ENCODE results near the gene SLC29A3. TPM values are rescaled to one million over a fixed set of nuclear protein-coding genes. Genes with fewer than 3 reads are reported as not detected.

SLC29A3 gene
- total RNA-seq, 2 experiments from 2014 or later = 2.5 to 3.0 TPM

- Mint-ChIP-seq H3K9me3 (no peaks in the 10 kb centered on the region), H3K4me3 (no peak overlapping the region), H3K27ac (no peak overlapping the region), H3K4me1 (ENCODE audit: low read depth) (no peaks in the 10 kb centered on the region), H3K36me3 (no peaks in the 10 kb centered on the region), H3K27me3 (no peaks in the 10 kb centered on the region)
- CTCF ChIA-PET = no interaction called here
- no peak for DNase-seq
- POLR2A ChIA-PET = no interaction called here
- intact Hi-C loops (cut with micrococcal nuclease) = no loop called here
Measured at GRCh38 chr10:71278691-71279588, 40.1 kb upstream of the SLC29A3 start.

- CTCF ChIA-PET = no interaction called here
- no peaks in the 10 kb centered on the region for H3K27me3 Mint-ChIP-seq
- H3K9me3 Mint-ChIP-seq = no peaks in the 10 kb centered on the region
Measured at GRCh38 chr10:71279590-71280170, 39.4 kb upstream of the SLC29A3 start.

GRCh38 chr10:71280216-71280615, 38.8 kb upstream of the SLC29A3 start:
- intact Hi-C loops (cut with micrococcal nuclease) = no loop called here
- Mint-ChIP-seq H3K4me1 (ENCODE audit: low read depth) (no peaks in the 10 kb centered on the region), H3K27me3 (no peaks in the 10 kb centered on the region), H3K27ac (no peak overlapping the region), H3K9me3 (no peaks in the 10 kb centered on the region), H3K4me3 (no peak overlapping the region), H3K36me3 (no peaks in the 10 kb centered on the region)
- CTCF ChIA-PET = no interaction called here
- no peak for DNase-seq
- POLR2A ChIA-PET = no interaction called here

More at GRCh38 chr10:71279590-71280170, 39.4 kb upstream of the SLC29A3 start:
- H3K4me1 Mint-ChIP-seq (ENCODE audit: low read depth) = no peaks in the 10 kb centered on the region
- POLR2A ChIA-PET = no interaction called here
- no peaks in the 10 kb centered on the region for H3K36me3 Mint-ChIP-seq
- intact Hi-C loops (cut with micrococcal nuclease) = no loop called here
- H3K27ac Mint-ChIP-seq = no peak overlapping the region
- no peak for DNase-seq
- no peak overlapping the region for H3K4me3 Mint-ChIP-seq

GRCh38 chr10:71280825-71281224, 38.2 kb upstream of the SLC29A3 start:
- DNase-seq = no peak
- H3K27ac Mint-ChIP-seq = no peak overlapping the region
- intact Hi-C loops (cut with micrococcal nuclease) = no loop called here
- CTCF ChIA-PET = no interaction called here
- no peak overlapping the region for H3K4me3 Mint-ChIP-seq
- no peaks in the 10 kb centered on the region for H3K36me3 Mint-ChIP-seq
- no peaks in the 10 kb centered on the region for H3K27me3 Mint-ChIP-seq
- POLR2A ChIA-PET = no interaction called here
- no peaks in the 10 kb centered on the region for H3K4me1 Mint-ChIP-seq (ENCODE audit: low read depth)
- H3K9me3 Mint-ChIP-seq = no peaks in the 10 kb centered on the region

GRCh38 chr10:71281646-71282322, 37.3 kb upstream of the SLC29A3 start:
- no peaks in the 10 kb centered on the region for H3K27me3 Mint-ChIP-seq
- ChIA-PET CTCF (interaction anchor here (0.9 kb wide), 1 partner anchor 12 kb away, joined by 3 read pairs; no protein-coding TSS in a partner anchor), POLR2A (no interaction called here)
- no peaks in the 10 kb centered on the region for H3K36me3 Mint-ChIP-seq
- DNase-seq = no peak
- H3K4me3 Mint-ChIP-seq = no peak overlapping the region
- no peaks in the 10 kb centered on the region for H3K4me1 Mint-ChIP-seq (ENCODE audit: low read depth)
- no peaks in the 10 kb centered on the region for H3K9me3 Mint-ChIP-seq
- H3K27ac Mint-ChIP-seq = no peak overlapping the region
- intact Hi-C loops (cut with micrococcal nuclease) = no loop called here

GRCh38 chr10:71282323-71282680, 36.8 kb upstream of the SLC29A3 start:
- intact Hi-C loops (cut with micrococcal nuclease) = no loop called here

GRCh38 chr10:71283410-71283809, 35.6 kb upstream of the SLC29A3 start:
- POLR2A ChIA-PET = no interaction called here
- CTCF ChIA-PET = interaction anchor here (1.4 to 3.8 kb wide), 5 partner anchors 7 to 525 kb away, joined by 3 to 21 read pairs (median 5); no protein-coding TSS in a partner anchor
- Mint-ChIP-seq H3K4me3 (no peak overlapping the region), H3K9me3 (no peaks in the 10 kb centered on the region), H3K27me3 (no peaks in the 10 kb centered on the region), H3K36me3 (no peaks in the 10 kb centered on the region), H3K27ac (no peak overlapping the region), H3K4me1 (ENCODE audit: low read depth) (no peaks in the 10 kb centered on the region)
- no peak for DNase-seq
- intact Hi-C loops (cut with micrococcal nuclease) = no loop called here

More at GRCh38 chr10:71282323-71282680, 36.8 kb upstream of the SLC29A3 start:
- DNase-seq = no peak
- Mint-ChIP-seq H3K27ac (no peak overlapping the region), H3K4me3 (no peak overlapping the region), H3K36me3 (no peaks in the 10 kb centered on the region), H3K27me3 (no peaks in the 10 kb centered on the region), H3K4me1 (ENCODE audit: low read depth) (no peaks in the 10 kb centered on the region), H3K9me3 (no peaks in the 10 kb centered on the region)
- CTCF ChIA-PET = interaction anchor here (0.9 to 3.8 kb wide), 2 partner anchors 12 to 357 kb away, joined by 3 to 21 read pairs; no protein-coding TSS in a partner anchor
- POLR2A ChIA-PET = no interaction called here

GRCh38 chr10:71283876-71284275, 35.2 kb upstream of the SLC29A3 start:
- Mint-ChIP-seq H3K9me3 (no peaks in the 10 kb centered on the region), H3K4me3 (no peak overlapping the region), H3K36me3 (no peaks in the 10 kb centered on the region), H3K4me1 (ENCODE audit: low read depth) (no peaks in the 10 kb centered on the region), H3K27ac (no peak overlapping the region), H3K27me3 (no peaks in the 10 kb centered on the region)
- CTCF ChIA-PET = interaction anchor here (1.3 to 3.8 kb wide), 6 partner anchors 8 to 525 kb away, joined by 3 to 21 read pairs (median 6); no protein-coding TSS in a partner anchor
- no peak for DNase-seq
- POLR2A ChIA-PET = no interaction called here
- intact Hi-C loops (cut with micrococcal nuclease) = loop anchor here (2.0 kb wide), 1 partner anchor 359 kb away; no protein-coding TSS in a partner anchor

- Mint-ChIP-seq H3K4me3 (no peak overlapping the region), H3K27ac (no peak overlapping the region), H3K9me3 (no peaks in the 10 kb centered on the region), H3K27me3 (no peaks in the 10 kb centered on the region), H3K36me3 (no peaks in the 10 kb centered on the region), H3K4me1 (ENCODE audit: low read depth) (no peaks in the 10 kb centered on the region)
- intact Hi-C loops (cut with micrococcal nuclease) = loop anchor here (2.0 kb wide), 1 partner anchor 360 kb away; no protein-coding TSS in a partner anchor
- CTCF ChIA-PET = interaction anchor here (0.6 to 3.8 kb wide), 10 partner anchors 8 to 715 kb away, joined by 3 to 21 read pairs (median 5); no protein-coding TSS in a partner anchor
- DNase-seq = no peak
- POLR2A ChIA-PET = no interaction called here
Measured at GRCh38 chr10:71284544-71285179, 34.4 kb upstream of the SLC29A3 start.

GRCh38 chr10:71285180-71285545, 33.9 kb upstream of the SLC29A3 start:
- intact Hi-C loops (cut with micrococcal nuclease) = loop anchor here (2.0 kb wide), 1 partner anchor 360 kb away; no protein-coding TSS in a partner anchor
- no peaks in the 10 kb centered on the region for H3K27me3 Mint-ChIP-seq
- H3K36me3 Mint-ChIP-seq = no peaks in the 10 kb centered on the region
- CTCF ChIA-PET = interaction anchor here (0.6 to 3.8 kb wide), 8 partner anchors 9 to 715 kb away, joined by 3 to 21 read pairs (median 4); no protein-coding TSS in a partner anchor
- H3K9me3 Mint-ChIP-seq = no peaks in the 10 kb centered on the region
- no peak overlapping the region for H3K27ac Mint-ChIP-seq
- no peaks in the 10 kb centered on the region for H3K4me1 Mint-ChIP-seq (ENCODE audit: low read depth)
- peak; percentile 39 for DNase-seq
- POLR2A ChIA-PET = no interaction called here
- no peak overlapping the region for H3K4me3 Mint-ChIP-seq

- no peak for DNase-seq
- POLR2A ChIA-PET = interaction anchor here (0.5 kb wide), 1 partner anchor 315 kb away, joined by 4 read pairs; no protein-coding TSS in a partner anchor
- H3K4me1 Mint-ChIP-seq (ENCODE audit: low read depth) = no peaks in the 10 kb centered on the region
- no peaks in the 10 kb centered on the region for H3K27me3 Mint-ChIP-seq
- no peaks in the 10 kb centered on the region for H3K36me3 Mint-ChIP-seq
- H3K4me3 Mint-ChIP-seq = no peak overlapping the region
- no peaks in the 10 kb centered on the region for H3K9me3 Mint-ChIP-seq
- H3K27ac Mint-ChIP-seq = no peak overlapping the region
- intact Hi-C loops (cut with micrococcal nuclease) = loop anchor here (2.0 kb wide), 1 partner anchor 361 kb away; no protein-coding TSS in a partner anchor
- CTCF ChIA-PET = interaction anchor here (0.9 to 3.8 kb wide), 3 partner anchors 10 to 360 kb away, joined by 4 to 21 read pairs (median 19); no protein-coding TSS in a partner anchor
Measured at GRCh38 chr10:71285986-71286385, 33.1 kb upstream of the SLC29A3 start.

Measured in activated CD4-positive, alpha-beta memory T cell treated with anti-CD3 and anti-CD28 coated beads for 36 hours (primary cell).